Measurements from ENCODE around the gene PPM1N.

The PPM1N gene

DNA sequence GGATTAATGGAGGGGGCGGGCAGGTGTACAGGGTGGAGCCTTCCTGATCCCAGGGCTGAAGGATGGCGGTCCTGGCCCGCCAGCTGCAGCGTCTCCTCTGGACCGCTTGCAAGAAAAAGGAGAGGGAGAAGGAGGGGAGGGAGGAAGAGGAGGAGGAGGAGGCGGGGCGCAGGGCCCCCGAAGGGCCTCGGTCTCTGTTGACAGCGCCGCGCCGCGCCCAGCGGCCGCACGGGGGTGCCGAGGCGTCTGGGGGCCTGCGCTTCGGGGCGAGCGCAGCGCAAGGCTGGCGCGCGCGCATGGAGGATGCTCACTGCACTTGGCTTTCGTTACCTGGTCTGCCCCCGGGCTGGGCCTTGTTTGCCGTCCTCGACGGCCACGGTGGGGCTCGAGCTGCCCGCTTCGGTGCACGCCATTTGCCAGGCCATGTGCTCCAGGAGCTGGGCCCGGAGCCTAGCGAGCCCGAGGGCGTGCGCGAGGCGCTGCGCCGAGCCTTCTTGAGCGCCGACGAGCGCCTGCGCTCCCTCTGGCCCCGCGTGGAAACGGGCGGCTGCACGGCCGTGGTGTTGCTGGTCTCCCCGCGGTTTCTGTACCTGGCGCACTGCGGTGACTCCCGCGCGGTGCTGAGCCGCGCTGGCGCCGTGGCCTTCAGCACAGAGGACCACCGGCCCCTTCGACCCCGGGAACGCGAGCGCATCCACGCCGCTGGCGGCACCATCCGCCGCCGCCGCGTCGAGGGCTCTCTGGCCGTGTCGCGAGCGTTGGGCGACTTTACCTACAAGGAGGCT, at the start of gene PPM1N:
PPM1N (plus strand) TSS at position 33 of the 785 bp plus-strand sequence; CDS start at position 63, 30 bp downstream.
- no peak for DNase-seq (ENCODE audit: low read depth)
- H3K4me3 ChIP-seq (ENCODE audit: low read depth, low read length) = peak within 1 kb of the TSS; percentile 48
- no peak for TF ChIP-seq CTCF (conservative IDR thresholded peaks at IDR 0.05; ENCODE audit: low read depth, low read length)

- no peak for TF ChIP-seq CTCF (conservative IDR thresholded peaks at IDR 0.05; ENCODE audit: low read depth, low read length)
- peak; percentile 78 for DNase-seq (ENCODE audit: low read depth)
- no peak overlapping the region for H3K4me3 ChIP-seq (ENCODE audit: low read depth, low read length)
Observed at GRCh38 chr19:45448887-45449299, 49.4 kb upstream of the PPM1N start.

GRCh38 chr19:45450012-45450333, 48.3 kb upstream of the PPM1N start:
- no peak for DNase-seq (ENCODE audit: low read depth)
- no peak for TF ChIP-seq CTCF (conservative IDR thresholded peaks at IDR 0.05; ENCODE audit: low read depth, low read length)
- peak overlapping the region; percentile 60 for H3K4me3 ChIP-seq (ENCODE audit: low read depth, low read length)

- DNase-seq (ENCODE audit: low read depth) = peak; percentile 88
- peak overlapping the region; percentile 77 for H3K4me3 ChIP-seq (ENCODE audit: low read depth, low read length)
- TF ChIP-seq CTCF (conservative IDR thresholded peaks at IDR 0.05; ENCODE audit: low read depth, low read length) = no peak
Observed at GRCh38 chr19:45451131-45451849, 47.0 kb upstream of the PPM1N start.

DNA sequence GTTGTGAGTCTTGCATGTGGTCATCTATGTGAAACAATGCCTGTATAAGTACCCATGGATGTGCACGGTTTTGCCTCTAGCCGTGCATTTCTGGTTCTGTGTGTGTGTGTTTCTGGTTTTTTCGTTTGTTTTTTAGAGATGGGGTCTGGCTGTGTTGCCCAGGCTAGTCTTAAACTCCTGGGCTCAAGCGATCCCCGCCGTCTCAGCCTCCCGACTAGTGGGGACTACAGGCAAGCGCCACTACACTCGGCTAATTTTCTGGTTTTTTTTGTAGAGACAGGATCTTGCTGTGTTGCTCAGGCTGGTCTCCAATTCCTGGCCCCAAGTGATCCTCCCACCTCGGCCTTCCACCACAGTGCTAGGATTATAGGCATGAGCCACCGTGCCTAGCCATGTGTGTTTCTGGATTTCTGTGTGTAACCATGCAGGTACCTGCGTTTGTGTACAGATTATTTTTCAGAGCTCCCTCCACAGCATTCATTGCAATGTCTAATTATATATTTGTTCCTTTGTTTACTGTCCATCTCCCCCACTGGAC, 46.3 kb upstream of the PPM1N start:
- no peak overlapping the region for H3K4me3 ChIP-seq (ENCODE audit: low read depth, low read length)
- TF ChIP-seq CTCF (conservative IDR thresholded peaks at IDR 0.05; ENCODE audit: low read depth, low read length) = no peak
- DNase-seq (ENCODE audit: low read depth) = no peak

DNA sequence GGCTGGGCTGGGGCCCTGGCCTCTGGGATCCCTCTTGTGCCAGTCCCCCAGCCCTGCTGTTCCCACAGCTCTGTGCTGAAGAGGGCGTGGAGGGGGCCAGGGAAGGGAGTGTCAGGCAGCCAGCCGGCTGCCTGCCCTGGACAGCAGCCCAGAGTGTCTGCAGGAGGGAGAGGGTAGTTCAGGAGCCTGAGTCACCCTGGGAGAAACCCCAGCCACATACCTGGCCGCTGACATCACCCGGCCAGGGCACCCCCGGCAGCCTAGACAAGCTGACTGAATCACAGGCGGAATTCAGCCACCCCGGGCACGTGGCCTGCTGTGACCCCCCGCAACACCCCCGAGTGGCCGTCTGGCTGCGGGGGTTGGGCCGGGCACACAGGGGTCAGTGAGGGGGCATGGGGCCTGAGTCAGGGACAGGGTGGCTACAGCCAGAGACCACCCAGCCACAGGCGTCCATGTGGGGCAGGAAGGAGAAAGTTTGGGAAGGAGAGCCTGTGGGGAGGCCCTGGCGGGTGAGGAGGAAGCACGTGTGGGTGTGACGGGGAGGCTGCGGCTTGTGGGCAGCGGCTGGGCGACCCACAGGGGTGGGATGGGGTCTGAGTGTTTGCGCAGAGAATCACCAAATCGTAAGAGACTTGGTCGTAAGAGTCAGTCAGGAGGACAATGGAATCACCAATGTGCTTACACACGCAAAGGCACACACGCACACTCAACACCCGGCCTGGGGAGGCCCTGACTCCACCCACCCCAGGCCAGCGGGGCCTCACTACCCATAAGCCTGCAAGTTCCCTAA, 42.3 kb upstream of the PPM1N start:
- TF ChIP-seq CTCF (conservative IDR thresholded peaks at IDR 0.05; ENCODE audit: low read depth, low read length) = no peak
- peak; percentile 99 for DNase-seq (ENCODE audit: low read depth)
- H3K4me3 ChIP-seq (ENCODE audit: low read depth, low read length) = peak overlapping the region; percentile 33
